GM10266 (cell line): Measurements from ENCODE around the gene GNAZ.

Experiments used
- DNase-seq: peaks from one replicate; pipeline ENCODE4 v3.0.0; 2012; ENCODE audit errors: extremely low spot score
- TF ChIP-seq, protein P1 (sequence below): IDR thresholded peaks from 2 replicates; pipeline ENCODE4 v1.5.1; 2012; ENCODE audit warnings: mild to moderate bottlenecking, low read depth; ENCODE audit not compliant: control insufficient read depth, insufficient read depth; ENCODE audit errors: missing control alignments

Gene GNAZ

GRCh38 chr22:23166841-23167616 is 96.7 kb downstream of the GNAZ start:
- no peak for DNase-seq
- TF ChIP-seq, protein P1, sequence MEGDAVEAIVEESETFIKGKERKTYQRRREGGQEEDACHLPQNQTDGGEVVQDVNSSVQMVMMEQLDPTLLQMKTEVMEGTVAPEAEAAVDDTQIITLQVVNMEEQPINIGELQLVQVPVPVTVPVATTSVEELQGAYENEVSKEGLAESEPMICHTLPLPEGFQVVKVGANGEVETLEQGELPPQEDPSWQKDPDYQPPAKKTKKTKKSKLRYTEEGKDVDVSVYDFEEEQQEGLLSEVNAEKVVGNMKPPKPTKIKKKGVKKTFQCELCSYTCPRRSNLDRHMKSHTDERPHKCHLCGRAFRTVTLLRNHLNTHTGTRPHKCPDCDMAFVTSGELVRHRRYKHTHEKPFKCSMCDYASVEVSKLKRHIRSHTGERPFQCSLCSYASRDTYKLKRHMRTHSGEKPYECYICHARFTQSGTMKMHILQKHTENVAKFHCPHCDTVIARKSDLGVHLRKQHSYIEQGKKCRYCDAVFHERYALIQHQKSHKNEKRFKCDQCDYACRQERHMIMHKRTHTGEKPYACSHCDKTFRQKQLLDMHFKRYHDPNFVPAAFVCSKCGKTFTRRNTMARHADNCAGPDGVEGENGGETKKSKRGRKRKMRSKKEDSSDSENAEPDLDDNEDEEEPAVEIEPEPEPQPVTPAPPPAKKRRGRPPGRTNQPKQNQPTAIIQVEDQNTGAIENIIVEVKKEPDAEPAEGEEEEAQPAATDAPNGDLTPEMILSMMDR = no peak

DNA sequence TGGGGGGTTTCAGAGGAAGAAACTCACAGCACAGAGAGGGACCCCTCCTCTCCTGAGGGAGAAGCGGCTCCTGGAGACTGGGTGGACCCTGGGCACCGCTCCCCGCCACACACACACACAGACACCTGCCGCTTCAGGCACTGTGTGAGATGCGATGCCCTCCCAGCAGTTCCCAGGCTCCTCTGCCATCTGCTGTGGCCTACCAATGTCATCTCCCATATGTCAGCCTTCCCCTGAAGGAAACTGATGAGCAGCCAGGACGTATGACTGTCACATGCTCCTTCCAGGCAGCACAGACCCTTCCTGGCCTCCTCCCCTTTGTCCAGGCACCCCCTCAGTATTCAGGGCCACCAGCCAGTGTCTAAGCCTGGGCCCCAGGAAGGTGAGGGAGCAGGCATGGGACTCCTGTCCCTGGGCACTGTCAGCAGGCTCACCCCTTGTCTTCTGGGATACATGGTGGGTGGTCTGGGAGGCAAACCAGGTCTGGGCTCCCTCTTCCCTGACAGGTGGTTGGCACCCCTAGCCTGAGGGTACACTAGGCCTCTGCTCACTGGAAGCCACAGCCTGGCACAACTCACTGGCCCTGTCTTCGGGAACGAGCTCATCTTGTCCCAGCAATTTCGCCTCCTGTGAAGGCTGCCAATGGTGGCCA is 98.2 kb downstream of the GNAZ start:
- TF ChIP-seq, protein P1 = no peak
- DNase-seq = no peak

DNA sequence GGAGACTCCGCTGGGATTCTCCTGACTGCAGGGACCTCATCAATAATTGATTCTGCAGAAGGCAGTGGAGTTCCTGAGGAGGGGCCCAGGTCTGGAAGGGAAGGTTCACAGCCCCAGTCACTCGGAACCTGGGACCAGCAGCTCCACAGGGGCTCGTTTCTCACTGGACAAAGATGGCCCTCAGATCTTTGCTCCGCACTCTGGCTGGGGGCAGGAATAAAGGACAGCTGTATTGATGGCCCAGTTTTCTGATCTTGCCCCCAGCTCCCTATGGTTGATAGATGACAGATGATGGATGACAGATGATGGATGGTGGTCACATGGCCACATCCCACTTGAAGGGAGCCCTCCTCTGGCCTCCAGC is 98.7 kb downstream of the GNAZ start:
- DNase-seq = no peak
- TF ChIP-seq, protein P1 = no peak
